Astrocyte (in vitro differentiated cells and primary cell): Measurements from ENCODE around the gene GFM1. TPM values are rescaled to one million over a fixed set of nuclear protein-coding genes. Genes with fewer than 3 reads are reported as not detected.

Source experiments
- DNase-seq: peaks from one replicate; pipeline ENCODE4 v3.0.0-alpha.2; 2010; ENCODE audit warnings: low read depth
- FAIRE-seq: peaks from 2 replicates; lab custom pipeline; 2011; peaks lifted over from hg19 to GRCh38; lab: Jason Lieb, UNC
- H2AFZ ChIP-seq: 2 replicates; pipeline ENCODE4 v1.6.0; 2012; ENCODE audit warnings: low read depth, low read length, inconsistent platforms
- H3K27ac ChIP-seq: 2 replicates; pipeline ENCODE4 v1.5.1; 2011; ENCODE audit warnings: low read depth, low read length, inconsistent platforms
- H3K27me3 ChIP-seq: 2 replicates; pipeline ENCODE4 v1.6.0; 2011; ENCODE audit warnings: low read length, inconsistent platforms; ENCODE audit not compliant: insufficient read depth
- H3K36me3 ChIP-seq: 2 replicates; pipeline ENCODE4 v1.5.1; 2011; ENCODE audit warnings: low read length, inconsistent platforms; ENCODE audit not compliant: insufficient read depth
- H3K4me1 ChIP-seq: 2 replicates; pipeline ENCODE4 v1.5.1; 2011; ENCODE audit warnings: low read length, inconsistent platforms; ENCODE audit not compliant: insufficient read depth
- H3K4me2 ChIP-seq: 2 replicates; pipeline ENCODE4 v1.6.0; 2012; ENCODE audit warnings: low read length, inconsistent platforms
- H3K4me3 ChIP-seq: 2 replicates; pipeline ENCODE4 v1.5.1; 2011; ENCODE audit warnings: low read depth, mild to moderate bottlenecking, low read length, inconsistent platforms; ENCODE audit not compliant: insufficient read depth
- H3K79me2 ChIP-seq: 2 replicates; pipeline ENCODE4 v1.6.0; 2012; ENCODE audit warnings: mild to moderate bottlenecking, low read length, inconsistent platforms; ENCODE audit not compliant: insufficient read depth
- H3K9ac ChIP-seq: 2 replicates; pipeline ENCODE4 v1.6.0; 2012; ENCODE audit warnings: mild to moderate bottlenecking, low read length, inconsistent platforms
- H3K9me3 ChIP-seq: 2 replicates; pipeline ENCODE4 v1.5.1; 2012; ENCODE audit warnings: low read depth, mild to moderate bottlenecking, low read length, inconsistent platforms; ENCODE audit not compliant: insufficient read depth
- H4K20me1 ChIP-seq: 2 replicates; pipeline ENCODE4 v1.6.0; 2012; ENCODE audit warnings: low read length, inconsistent platforms; ENCODE audit not compliant: insufficient read depth
- H3K27ac Mint-ChIP-seq: one replicate; pipeline ENCODE4 v1.8.0; 2021; ENCODE audit warnings: mild to moderate bottlenecking, mixed read lengths; ENCODE audit not compliant: unreplicated experiment
- H3K27me3 Mint-ChIP-seq: one replicate; pipeline ENCODE4 v1.8.0; 2021; ENCODE audit warnings: low read depth, mixed read lengths; ENCODE audit not compliant: unreplicated experiment
- H3K36me3 Mint-ChIP-seq: one replicate; pipeline ENCODE4 v1.8.0; 2021; ENCODE audit warnings: low read depth, mixed read lengths; ENCODE audit not compliant: unreplicated experiment
- H3K4me1 Mint-ChIP-seq: one replicate; pipeline ENCODE4 v1.8.0; 2021; ENCODE audit warnings: low read depth, mixed read lengths; ENCODE audit not compliant: unreplicated experiment
- H3K4me3 Mint-ChIP-seq: one replicate; pipeline ENCODE4 v1.8.0; 2021; ENCODE audit warnings: mild to moderate bottlenecking, moderate library complexity, mixed read lengths; ENCODE audit not compliant: unreplicated experiment
- H3K9me3 Mint-ChIP-seq: one replicate; pipeline ENCODE4 v1.8.0; 2021; ENCODE audit warnings: mild to moderate bottlenecking, mixed read lengths; ENCODE audit not compliant: unreplicated experiment
- EZH2 ChIP-seq: IDR thresholded peaks from 2 replicates; pipeline ENCODE4 v1.6.1; 2012; ENCODE audit warnings: mild to moderate bottlenecking, low read length, inconsistent platforms; ENCODE audit not compliant: insufficient read depth
- total RNA-seq: library from RNA; stranded (reverse); gene quantifications from 2 replicates; pipeline ENCODE4 v1.2.1, GENCODE V29; 2021
- TF ChIP-seq, protein P1 (sequence below): IDR thresholded peaks from 2 replicates; pipeline ENCODE4 v1.5.1; 2011; ENCODE audit warnings: low read depth, mild to moderate bottlenecking, inconsistent platforms, low read length, moderate library complexity; ENCODE audit not compliant: insufficient read depth

Gene GFM1
- total RNA-seq, 1 donor from 2014 or later = 32.6 TPM

DNA sequence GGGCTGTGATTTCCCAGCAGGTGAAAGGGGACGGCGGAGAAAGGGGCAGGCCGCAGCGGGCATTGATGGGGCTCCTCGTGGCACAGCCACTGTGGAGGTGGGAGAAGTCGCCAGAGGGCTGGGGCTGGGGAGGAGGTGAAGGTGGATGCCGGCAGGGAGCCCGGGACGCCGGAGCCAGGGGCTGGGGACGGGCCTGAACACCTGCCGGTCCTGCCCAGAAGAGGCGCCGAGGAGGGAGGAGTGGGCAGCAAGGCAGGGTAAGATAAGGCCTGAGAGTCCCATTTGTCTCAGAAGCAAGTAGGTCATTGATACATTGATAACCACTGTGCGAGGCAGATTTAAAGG lies 88.5 kb downstream of the GFM1 start:
- peaks cover 3% of the 10 kb centered on the region for H3K36me3 ChIP-seq
- Mint-ChIP-seq H3K27ac (no peak overlapping the region), H3K4me3 (peak overlapping the region; percentile 54), H3K9me3 (peaks cover 8% of the 10 kb centered on the region), H3K4me1 (peaks cover 4% of the 10 kb centered on the region), H3K27me3 (peaks cover 5% of the 10 kb centered on the region), H3K36me3 (peaks cover 3% of the 10 kb centered on the region)
- H3K27ac ChIP-seq = no peak overlapping the region
- H3K4me3 ChIP-seq = peak overlapping the region; percentile 69
- no peaks in the 10 kb centered on the region for H4K20me1 ChIP-seq
- peaks cover 10% of the 10 kb centered on the region for H3K4me1 ChIP-seq
- peak overlapping the region; percentile 76 for H3K9ac ChIP-seq
- peak overlapping the region; percentile 87 for H2AFZ ChIP-seq
- peaks cover 4% of the 10 kb centered on the region for H3K9me3 ChIP-seq
- DNase-seq = no peak
- no peaks in the 10 kb centered on the region for H3K27me3 ChIP-seq
- TF ChIP-seq EZH2 = no peak
- TF ChIP-seq, protein P1, sequence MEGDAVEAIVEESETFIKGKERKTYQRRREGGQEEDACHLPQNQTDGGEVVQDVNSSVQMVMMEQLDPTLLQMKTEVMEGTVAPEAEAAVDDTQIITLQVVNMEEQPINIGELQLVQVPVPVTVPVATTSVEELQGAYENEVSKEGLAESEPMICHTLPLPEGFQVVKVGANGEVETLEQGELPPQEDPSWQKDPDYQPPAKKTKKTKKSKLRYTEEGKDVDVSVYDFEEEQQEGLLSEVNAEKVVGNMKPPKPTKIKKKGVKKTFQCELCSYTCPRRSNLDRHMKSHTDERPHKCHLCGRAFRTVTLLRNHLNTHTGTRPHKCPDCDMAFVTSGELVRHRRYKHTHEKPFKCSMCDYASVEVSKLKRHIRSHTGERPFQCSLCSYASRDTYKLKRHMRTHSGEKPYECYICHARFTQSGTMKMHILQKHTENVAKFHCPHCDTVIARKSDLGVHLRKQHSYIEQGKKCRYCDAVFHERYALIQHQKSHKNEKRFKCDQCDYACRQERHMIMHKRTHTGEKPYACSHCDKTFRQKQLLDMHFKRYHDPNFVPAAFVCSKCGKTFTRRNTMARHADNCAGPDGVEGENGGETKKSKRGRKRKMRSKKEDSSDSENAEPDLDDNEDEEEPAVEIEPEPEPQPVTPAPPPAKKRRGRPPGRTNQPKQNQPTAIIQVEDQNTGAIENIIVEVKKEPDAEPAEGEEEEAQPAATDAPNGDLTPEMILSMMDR = no peak
- H3K4me2 ChIP-seq = peak overlapping the region; percentile 90
- H3K79me2 ChIP-seq = no peaks in the 10 kb centered on the region
- FAIRE-seq = no peak

DNA sequence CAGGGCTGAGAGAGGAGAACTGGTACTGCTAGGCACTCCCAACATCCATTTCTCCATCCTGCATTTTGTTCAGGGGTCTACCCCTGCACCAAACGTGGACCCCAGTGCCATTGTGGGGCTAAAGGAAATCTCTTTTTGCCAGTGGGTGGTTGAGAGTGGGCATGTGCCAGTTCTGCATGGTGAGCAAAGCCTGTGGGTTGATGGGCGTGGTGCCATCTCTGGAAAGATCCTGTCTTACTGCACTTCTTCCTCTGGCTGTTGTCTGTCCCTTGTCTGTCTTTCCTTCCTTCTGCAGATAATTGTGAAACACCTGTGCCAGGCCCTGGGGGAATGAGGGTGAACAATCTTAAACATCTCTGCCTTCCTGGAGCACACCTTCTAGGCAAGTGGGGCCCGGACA lies 89.3 kb downstream of the GFM1 start:
- H3K4me3 ChIP-seq = no peak overlapping the region
- H3K27me3 ChIP-seq = no peaks in the 10 kb centered on the region
- FAIRE-seq (no peak), DNase-seq (no peak)
- H3K4me1 ChIP-seq = peaks cover 10% of the 10 kb centered on the region
- Mint-ChIP-seq H3K27ac (no peak overlapping the region), H3K4me1 (peaks cover 3% of the 10 kb centered on the region), H3K36me3 (peaks cover 3% of the 10 kb centered on the region), H3K9me3 (peaks cover 8% of the 10 kb centered on the region), H3K4me3 (no peak overlapping the region), H3K27me3 (peaks cover 5% of the 10 kb centered on the region)
- no peaks in the 10 kb centered on the region for H4K20me1 ChIP-seq
- H3K79me2 ChIP-seq = no peaks in the 10 kb centered on the region
- H3K27ac ChIP-seq = no peak overlapping the region
- no peak overlapping the region for H3K4me2 ChIP-seq
- TF ChIP-seq EZH2 = no peak
- TF ChIP-seq, protein P1 = no peak
- no peak overlapping the region for H3K9ac ChIP-seq
- peaks cover 3% of the 10 kb centered on the region for H3K36me3 ChIP-seq
- H2AFZ ChIP-seq = no peak overlapping the region
- H3K9me3 ChIP-seq = peaks cover 4% of the 10 kb centered on the region

DNA sequence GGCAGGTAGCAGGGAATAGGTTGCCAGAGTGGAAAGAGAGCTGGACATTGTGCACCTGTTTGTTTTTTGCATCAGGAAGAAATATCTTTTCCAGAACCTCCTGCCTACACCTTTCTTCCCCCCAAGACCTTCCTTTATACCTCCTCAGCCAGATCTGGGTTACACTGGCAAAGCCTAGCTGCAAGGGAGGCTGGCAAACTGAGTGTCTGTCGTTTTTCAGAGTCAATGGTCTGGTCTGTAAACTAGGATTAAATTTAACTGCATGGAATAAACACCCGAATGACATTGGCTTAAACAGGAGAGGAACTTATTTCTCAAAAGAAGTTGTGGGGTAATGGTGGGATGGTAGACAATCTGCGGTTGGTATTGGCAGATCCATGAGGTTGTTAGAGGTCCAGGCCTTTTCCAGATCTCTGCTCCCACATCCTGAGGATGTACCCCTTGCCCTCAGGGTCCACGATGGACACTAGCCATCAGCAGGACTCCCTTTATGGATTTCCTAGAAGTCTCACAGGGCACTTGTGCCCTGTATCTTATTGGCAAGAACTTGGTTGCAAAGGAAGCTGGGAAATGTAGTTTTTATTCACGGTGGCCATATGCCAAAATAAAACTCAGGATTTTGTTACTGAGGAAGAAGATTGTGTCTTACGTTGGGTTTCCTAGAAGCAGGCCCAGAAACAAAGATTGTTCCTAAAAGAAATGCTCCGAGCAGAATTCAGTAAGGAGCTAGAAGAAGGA lies 91.1 kb downstream of the GFM1 start:
- H3K79me2 ChIP-seq = no peaks in the 10 kb centered on the region
- FAIRE-seq (no peak), DNase-seq (no peak)
- no peak overlapping the region for H3K27ac Mint-ChIP-seq
- no peak overlapping the region for H3K27ac ChIP-seq
- TF ChIP-seq, protein P1 = no peak
- no peak for TF ChIP-seq EZH2
- H3K9ac ChIP-seq = no peak overlapping the region
- H3K4me3 ChIP-seq = no peak overlapping the region
- H3K4me3 Mint-ChIP-seq = no peak overlapping the region
- peaks cover 10% of the 10 kb centered on the region for H3K4me1 ChIP-seq
- no peaks in the 10 kb centered on the region for H4K20me1 ChIP-seq
- H3K4me2 ChIP-seq = no peak overlapping the region
- peaks cover 10% of the 10 kb centered on the region for H3K9me3 Mint-ChIP-seq
- peaks cover 8% of the 10 kb centered on the region for H3K36me3 Mint-ChIP-seq
- peaks cover 3% of the 10 kb centered on the region for H3K36me3 ChIP-seq
- H3K27me3 Mint-ChIP-seq = peaks cover 12% of the 10 kb centered on the region
- H2AFZ ChIP-seq = no peak overlapping the region
- peaks cover 3% of the 10 kb centered on the region for H3K4me1 Mint-ChIP-seq
- H3K27me3 ChIP-seq = no peaks in the 10 kb centered on the region
- H3K9me3 ChIP-seq = peaks cover 4% of the 10 kb centered on the region
